HG03097 (cell line): Measurements from ENCODE around the gene GALNT10.

Source experiments
- ATAC-seq: cut with Tn5 transposase; IDR thresholded peaks from one replicate; pipeline ENCODE4 v1.9.1; 2021; ENCODE audit not compliant: unreplicated experiment, low FRiP score

The GALNT10 gene

DNA sequence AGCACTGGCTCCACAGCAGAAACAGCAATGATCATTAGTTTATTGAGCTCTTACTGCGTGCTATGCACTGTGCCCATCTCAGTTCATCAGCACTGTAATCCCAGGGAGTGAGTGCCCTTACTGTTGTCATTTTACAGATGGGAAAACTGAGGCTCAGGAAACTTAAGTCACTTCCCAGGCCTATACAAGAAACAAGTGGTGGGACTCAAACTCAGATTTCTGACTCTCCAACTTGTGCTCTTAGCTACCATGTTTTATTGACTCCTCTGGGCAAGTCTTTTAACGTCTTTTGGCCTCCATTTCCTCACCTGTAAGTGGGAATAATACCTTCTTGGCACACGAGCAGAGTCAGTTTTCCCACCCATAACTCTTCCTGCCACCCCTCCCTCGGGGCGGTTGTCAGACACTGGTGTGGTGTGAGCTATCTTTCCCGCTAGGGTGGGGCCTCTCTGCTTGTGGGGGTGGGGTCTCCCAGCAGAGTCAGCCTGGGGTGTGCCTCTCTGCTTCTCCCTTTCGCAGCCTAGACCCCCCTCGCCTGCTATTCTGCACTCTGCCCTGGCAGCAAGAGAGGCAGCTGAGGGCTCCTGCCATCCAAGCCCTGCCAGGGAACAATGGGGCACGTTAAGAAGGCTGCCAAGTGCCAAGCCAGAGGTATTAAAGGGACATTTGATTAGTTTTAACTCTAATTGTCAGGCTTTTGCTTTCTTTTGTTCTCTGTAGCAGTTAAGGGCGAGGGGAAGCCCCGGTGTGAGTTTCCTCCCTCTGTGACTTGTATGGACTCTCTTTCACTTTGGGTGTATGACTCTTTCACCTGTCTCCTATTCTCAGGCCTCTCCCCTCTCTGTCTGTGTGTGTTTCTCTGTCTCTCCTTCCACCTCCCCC, 12.1 kb downstream of the GALNT10 start:
- ATAC-seq = peak; percentile 89

DNA sequence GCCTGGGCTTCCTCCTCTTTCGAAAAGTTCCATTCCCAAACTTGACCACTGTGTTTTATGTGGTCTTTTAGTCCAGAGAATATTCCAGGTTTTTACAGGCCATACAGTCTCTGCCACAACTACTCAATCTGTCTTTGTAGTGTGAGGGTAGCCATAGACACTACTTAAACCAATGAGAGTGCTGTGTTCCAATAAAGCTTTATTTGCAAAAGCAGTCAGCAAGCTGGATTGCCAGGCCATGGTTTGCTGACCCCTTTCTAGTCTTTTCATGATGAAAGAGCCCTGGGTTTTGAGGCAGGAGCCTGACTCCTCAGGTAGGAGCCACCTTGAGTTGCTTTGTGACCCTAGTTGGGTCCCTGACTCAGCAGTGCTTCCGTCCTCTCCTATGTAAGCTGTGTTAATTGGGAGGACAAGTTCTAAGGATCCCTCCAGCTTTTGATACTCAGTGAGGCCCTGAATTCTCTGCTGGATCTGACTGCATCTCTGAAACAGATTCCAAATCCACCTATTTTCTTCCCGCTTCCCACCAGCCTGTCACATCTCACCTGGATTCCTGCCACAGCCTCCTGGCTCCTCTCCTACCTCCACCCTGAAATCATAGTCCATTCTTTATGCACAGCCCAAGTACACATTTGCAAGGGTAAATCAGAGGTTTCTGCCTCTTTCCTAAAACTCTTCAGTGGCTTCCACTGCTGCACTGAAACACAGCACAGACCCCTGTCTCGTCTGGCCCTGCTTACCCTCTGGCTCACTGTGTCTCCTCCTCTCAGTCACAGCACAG, 13.5 kb downstream of the GALNT10 start:
- ATAC-seq = no peak

DNA sequence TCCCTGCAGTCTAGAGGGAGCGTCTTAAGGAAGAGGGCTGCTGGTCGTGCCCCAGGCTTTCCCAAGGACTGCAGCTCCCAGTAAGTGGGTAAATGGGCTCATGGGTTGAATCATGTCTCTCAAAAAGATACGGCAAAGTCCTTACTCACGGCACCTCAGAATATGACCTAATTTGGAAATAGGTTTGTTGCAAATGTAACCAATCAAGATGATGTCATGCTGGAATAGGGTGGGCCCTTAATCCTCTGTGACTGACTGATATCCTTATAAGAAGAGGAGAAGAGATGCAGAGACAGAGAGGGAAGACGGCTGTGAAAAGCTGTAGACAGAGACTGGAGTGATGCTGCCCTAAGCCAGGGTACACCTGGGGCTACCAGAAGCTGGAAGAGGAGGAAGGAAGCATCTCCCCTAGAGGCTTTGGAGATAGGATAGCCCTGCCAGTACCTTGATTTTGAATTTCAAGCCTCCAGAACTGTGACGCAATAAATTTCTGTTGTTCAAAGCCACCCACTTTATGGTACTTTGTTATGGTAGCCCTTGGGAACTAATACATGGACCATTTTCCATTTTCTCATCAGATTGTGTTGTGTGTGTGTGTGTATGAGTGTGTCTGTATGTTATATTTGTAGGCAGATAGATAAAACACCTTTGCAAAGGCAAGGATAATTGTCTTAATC, 15.0 kb downstream of the GALNT10 start:
- no peak for ATAC-seq

DNA sequence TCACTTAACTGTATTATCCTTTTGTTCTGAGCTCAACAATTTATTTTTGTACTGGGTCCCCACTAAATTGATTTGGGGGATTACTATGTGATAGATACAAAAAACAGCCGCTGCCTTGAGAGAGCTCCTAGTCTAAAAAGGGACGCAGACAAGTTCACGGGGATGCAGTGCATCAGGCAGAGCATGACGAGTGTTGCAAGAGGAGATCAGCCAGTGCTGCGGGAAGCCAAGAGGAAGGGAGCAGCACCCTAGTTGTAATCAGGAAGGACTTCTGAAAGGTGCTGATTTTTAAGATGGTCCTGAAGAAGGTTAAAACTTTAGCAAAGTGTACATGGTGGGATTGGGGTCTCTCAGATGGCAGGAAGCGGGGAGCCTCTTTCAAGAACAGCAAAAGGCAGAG, 15.8 kb downstream of the GALNT10 start:
- ATAC-seq = no peak

DNA sequence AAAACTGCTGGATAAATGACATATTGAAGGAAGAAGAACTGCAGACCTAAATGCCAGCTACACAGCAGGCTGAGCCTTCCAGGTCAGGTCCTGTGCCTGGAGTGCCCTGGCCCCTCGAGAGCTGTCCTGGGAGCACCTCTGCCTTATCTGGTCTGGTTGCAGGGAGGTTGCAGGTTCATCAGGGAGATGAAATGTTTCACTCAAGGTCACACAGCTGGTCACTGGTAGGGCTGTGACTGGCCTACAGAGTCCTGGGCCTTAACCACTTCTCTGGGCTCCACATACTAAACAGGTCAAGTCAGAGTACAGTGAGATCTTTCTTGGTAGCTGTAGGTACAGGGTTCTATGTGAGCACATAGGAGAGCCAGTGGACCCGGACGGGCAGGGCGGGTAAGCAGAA, 16.7 kb downstream of the GALNT10 start:
- ATAC-seq = no peak

DNA sequence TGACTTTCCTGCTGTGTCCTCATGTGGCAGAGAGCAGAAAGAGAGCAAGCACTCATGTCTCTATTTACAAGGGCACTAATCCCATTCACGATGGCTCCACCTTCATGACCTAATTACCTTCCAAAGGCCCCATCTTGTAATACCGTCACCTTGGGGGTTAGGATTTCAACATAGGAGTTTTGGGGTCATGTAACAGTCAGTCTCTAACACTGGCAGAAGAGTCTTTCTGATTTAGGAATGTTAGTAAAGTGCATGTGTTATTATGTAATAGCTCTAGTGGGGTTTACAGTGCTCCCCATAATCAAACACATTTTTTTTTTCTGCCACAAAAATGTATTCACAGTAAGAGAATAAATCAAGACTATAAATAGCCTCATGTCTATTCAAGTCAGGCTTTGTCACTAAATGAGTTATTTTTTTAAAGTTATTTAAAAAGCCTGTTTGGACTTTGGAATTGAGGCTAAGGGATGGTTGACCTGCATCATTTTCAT, 19.1 kb downstream of the GALNT10 start:
- no peak for ATAC-seq

DNA sequence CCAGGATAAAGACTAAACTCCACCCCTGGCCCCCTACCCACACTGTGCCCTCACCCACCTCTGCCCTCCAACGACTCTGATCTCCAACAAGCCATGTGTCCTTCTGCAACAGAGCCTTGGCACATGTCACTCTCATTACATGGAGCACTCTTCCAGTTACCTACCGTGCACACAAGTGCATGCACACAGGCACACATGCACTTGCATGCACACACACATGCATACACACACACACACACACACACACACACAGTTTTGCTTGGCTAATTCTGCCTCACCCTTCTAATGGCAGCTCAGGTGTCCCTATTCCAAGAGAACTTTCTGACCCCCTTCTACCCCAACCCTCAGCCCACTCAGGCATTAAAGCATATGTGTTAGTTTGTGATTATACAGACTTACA, 19.6 kb downstream of the GALNT10 start:
- no peak for ATAC-seq

DNA sequence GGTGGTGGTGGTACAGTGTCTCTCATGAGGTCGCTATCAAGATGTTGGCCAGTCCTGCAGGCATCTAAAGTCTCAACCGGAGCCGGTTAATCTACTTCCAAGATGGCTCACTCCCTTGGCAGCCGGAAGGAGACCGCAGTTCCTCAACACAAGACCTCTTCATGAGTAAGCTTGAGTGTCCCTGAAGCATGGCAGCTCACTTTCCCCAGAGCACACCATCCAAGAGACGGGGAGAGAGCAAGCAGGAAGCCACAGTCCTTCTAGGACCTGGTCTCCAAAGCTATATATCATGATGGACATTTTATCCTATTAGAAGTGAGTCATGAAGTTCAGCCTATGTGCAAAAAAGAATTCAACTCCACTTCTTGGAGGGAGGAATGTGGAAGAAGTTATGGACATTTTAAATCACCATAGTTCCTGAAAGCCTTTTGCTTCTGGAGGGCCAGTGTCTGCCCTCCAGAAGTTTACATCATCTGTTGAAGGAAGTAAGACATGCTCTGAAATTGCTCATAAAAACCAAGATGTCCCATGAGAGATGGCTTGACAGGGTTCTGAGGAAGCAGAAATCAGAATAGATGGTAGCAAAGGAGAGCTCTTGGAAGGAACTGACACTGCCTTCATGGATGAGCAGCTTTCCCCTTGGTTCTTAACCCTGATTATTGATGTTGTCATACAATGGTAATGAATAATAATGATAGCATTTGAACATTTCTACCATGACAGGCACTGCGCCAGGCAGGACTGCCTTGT, 21.3 kb downstream of the GALNT10 start:
- ATAC-seq = no peak

DNA sequence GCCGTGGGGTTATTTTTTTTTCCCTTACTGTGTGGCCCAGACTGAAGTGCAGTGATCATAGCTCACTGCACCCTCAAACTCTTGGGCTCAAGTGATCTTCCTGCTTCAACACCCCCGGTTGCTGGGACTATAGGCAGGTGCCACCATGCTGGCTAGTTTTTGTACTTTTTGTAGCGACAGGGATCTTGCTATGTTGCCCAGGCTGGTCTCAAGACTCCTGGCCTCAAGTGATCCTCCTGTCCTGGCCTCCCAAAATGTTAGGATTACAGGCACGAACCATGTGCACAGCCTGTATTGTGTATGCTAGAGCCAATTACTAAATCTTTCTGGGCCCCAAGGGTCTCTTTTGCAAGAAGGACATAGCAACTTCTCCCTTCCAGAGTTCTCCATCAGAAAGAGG, 23.1 kb downstream of the GALNT10 start:
- no peak for ATAC-seq

DNA sequence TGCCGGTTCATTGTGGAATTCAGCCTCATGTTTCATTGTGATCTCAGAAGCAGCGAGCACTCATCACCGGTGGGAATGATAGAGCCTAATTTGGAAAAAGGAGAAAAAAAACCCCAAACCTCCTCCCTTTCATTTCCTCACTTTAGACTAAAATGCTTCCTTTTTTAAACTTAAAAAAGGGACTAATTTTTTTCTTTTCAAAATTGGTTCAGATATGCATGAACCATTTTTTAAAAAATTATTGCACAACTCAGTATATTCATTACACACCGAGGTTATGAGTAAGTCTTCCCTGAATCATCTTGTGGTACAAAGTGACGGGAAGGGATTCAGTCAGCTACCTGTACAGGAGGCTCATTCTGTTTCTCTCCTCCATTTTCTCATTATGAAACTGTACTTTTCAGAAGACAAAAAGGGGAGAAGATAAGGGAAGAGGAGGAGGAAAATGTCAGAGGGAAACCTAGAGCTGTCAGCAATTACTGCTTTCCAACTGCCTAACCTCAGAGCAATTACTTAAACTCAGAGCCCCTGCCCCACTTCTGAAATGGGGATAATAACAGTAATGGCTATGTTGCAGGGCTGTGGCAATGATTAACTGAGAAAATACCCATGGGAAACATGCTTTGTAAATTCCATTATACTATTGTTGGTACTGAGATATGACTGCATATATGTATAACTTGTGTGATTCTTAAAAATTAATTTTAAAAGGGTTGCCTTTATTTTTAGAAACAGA, 24.0 kb downstream of the GALNT10 start:
- ATAC-seq = peak; percentile 69

DNA sequence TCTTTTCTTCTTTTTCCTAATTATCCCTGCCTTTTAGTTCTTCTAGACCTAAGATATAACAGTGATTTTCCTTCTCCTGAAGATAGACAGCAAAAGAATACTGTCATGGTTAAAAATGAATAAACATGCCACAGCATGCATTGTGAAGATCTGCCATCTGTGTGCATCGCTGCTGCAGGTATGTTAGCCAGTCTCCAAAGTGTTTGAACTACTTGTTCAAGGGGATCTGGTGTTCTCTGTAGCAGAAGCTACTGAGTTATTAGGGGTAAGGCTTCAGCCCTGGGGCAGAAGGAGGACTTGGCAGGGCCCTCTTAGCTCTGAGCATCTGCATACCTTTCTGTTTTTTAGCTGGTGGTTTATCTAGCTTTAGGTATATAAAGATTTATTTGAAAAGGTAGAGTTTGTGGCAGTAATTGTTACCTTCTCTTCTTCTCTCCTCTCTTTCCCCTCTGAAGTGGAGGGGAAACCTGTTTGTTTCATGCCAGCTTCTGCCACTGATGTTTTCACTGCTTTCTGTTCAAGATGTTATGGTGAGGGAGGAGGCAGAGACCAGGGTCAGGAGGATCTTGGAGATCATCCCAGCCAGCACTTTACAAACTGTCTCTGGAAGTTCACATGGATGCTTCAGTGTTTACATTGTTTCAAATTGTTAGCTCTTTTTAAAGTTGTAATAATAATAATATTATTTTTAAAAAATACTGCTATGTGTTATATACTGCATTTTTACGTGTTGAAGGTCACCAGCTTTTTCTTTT, 25.2 kb downstream of the GALNT10 start:
- ATAC-seq = no peak

DNA sequence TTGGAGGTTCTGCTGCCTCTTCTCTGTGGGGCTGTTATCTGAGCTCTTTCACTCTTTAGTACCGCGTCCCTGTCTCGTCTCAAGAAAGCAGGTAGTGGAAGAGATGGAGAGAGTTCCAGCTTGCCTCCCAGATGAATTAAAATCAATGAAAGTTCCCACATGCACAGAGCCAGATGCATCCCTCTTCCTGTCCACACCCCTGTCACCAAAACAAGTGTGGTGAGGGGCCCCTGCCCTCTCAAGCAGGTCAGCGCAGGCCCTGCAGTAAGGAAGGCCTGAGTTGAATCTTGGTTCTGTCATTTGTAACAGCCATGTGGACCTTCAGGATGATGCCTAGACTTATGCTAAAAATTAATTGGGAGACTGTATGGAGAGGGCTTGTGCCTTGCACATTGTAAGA, 26.9 kb downstream of the GALNT10 start:
- ATAC-seq = no peak

DNA sequence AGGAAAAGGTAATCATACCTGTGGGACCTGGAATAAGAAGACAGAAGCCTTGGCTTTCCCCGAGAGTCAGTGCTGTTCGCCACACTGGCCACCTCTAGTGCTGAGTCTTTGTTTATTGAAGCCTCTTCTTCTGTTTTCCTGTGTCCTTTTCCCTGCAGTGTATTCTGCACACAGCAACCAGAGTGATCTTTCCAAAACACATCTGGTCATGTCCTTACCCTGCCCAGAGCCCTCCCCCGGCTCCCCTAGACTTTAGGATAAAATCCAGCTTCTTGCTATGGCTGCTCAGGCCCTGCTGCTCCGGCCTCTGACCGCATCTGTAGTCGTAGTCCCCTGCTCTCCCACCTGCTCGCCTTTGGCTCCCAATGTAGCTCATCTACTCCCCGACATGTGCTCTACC, 28.3 kb downstream of the GALNT10 start:
- ATAC-seq = no peak

DNA sequence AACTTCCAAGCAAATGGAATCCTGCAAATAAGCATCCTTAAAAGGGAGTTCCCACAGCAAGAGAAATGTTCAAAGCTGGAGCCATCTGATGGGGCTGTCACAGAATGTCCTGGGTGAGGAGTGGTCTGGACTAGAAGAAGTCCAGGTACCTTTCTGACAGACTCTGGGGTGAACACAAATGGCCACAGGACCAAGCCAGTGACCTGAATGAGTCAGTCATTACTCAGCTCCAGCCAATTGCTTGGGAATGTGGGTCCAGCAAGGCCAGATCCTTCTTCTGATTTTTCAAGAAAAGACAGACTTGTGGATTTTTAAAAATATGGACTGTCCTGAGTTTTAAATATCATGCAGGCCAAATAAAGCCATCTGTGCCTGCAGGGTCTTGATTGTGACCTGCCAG, 30.1 kb downstream of the GALNT10 start:
- no peak for ATAC-seq

DNA sequence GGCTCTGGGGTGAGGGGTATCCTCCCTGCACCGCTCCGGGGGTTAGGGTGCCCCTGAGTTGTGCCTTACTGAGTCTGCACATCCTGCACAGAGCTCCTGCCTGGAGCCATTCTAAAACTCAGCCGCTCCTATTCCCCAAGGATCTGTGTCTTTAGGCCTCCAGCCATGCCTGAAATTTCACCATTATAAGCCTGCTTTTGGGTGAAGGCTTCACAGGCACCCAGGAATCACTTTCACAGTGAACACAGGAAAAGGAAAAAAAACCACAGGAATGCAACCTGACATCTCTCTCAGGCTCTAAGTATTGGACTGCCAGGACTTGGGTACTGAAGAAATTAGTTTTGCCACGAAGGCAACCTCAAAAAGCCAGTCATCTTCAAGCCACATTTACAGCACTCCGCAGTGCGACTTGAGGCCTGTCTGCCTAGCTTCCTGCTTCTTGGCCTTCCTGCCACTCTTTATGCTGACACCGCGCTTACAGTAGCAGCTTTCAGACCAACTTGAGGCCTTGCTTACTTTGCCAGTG, 30.9 kb downstream of the GALNT10 start:
- no peak for ATAC-seq

DNA sequence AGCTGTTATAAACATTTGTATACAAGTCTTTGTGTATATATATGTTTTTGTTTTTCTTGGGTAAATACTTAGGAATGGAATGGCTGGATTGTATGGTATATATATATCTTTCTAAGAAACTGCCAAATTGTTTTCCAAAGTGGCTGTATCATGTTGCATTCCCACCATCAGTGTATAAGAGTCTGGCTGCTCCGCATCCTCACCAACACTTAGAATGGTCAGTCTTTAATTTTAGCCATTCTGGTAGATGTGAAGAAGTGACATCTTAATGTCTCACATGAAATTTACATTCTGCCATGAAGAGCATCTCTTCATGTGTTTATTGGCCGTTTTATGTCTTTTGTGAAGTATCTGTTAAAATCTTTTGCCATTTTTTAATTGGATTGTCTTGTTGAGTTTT, 31.9 kb downstream of the GALNT10 start:
- no peak for ATAC-seq

DNA sequence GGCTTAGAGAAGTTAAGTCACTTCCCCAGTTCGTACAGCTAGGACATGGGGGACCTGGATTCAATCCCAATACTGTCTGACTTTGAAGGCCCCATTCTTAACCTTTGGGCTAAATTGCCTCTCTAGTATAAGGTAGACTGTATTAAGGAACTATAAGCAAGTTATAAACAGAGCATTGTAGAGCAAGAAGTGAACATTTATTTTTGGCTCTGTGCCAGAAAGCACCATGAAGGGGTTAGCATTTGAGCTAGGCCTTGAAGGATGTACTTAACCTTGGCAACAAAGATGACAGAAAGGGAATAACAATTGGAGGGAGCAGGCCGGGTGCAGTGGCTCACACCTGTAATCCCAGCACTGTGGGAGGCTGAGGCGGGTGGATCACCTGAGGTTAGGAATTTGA, 32.8 kb downstream of the GALNT10 start:
- ATAC-seq = no peak

DNA sequence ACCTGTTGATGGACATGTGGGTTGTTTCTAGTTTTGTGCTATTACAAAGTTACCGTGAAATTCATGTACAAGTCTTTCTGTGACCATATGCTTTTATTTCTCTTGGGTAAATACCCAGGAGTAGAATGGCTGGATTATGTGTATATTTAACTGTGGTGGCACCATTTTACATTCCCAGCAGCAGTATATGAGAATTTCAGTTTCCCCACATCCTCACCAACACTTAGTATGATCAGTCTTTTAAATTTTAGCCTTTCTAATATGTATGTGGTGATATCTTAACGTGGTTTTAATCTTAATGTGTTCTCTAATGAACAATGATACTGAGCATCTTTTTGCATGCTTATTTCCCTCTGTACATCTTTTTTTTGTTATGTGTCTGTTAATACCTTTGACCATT, 36.6 kb downstream of the GALNT10 start:
- ATAC-seq = no peak

DNA sequence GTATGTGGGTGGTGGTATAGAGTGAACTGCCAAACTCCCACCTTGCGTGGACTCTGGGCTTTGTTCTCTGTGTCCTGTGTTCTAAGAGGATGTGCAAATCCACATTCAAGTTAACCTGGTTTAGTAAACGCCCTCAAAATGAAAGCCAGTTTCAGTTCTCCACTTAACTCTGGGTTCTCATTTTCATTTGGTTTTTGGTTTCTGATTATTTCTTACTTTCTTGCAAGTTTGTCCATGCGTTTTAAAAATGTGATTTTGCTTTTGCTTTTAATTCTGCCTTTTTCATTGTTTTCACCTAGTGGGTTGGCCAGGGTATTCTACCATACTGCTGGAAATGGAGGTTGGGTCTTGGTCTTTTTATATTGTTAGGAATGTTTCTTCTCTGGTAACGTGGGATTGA, 38.2 kb downstream of the GALNT10 start:
- peak; percentile 92 for ATAC-seq
